ENCODE measurements around the gene PLXND1.

GRCh38 chr3:129543999-129544398 lies 62.5 kb downstream of the PLXND1 start:
- TF ChIP-seq, protein P1, sequence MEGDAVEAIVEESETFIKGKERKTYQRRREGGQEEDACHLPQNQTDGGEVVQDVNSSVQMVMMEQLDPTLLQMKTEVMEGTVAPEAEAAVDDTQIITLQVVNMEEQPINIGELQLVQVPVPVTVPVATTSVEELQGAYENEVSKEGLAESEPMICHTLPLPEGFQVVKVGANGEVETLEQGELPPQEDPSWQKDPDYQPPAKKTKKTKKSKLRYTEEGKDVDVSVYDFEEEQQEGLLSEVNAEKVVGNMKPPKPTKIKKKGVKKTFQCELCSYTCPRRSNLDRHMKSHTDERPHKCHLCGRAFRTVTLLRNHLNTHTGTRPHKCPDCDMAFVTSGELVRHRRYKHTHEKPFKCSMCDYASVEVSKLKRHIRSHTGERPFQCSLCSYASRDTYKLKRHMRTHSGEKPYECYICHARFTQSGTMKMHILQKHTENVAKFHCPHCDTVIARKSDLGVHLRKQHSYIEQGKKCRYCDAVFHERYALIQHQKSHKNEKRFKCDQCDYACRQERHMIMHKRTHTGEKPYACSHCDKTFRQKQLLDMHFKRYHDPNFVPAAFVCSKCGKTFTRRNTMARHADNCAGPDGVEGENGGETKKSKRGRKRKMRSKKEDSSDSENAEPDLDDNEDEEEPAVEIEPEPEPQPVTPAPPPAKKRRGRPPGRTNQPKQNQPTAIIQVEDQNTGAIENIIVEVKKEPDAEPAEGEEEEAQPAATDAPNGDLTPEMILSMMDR (IDR thresholded peaks at IDR 0.05): no peak
- TF ChIP-seq POLR2AphosphoS5 (IDR thresholded peaks at IDR 0.05; ENCODE audit: insufficient read depth in 1 of 2, low read depth in 1 of 2): no peak
